SK-N-MC (cell line): ENCODE measurements around the gene SARNP.

Experiments used
- EZH2 ChIP-seq: fragments of 200-600 bp; sonication (generic); IDR thresholded peaks from one replicate; pipeline ENCODE4 v1.6.1; 2017; ENCODE audit warnings: antibody characterized with exemption
- POLR2AphosphoS5 ChIP-seq: IDR thresholded peaks from 2 replicates; pipeline ENCODE4 v1.6.1; 2012; ENCODE audit warnings: mild to moderate bottlenecking, low read depth, low read length, borderline replicate concordance

- peak; percentile 87 for TF ChIP-seq POLR2AphosphoS5
- no peak for TF ChIP-seq EZH2
These were observed at the start of gene SARNP, which contains the start of gene ORMDL2 for GRCh38 chr12:55817345-55818139.
